SW 1271 (cell line): ENCODE results near the gene SCAMP2.
"Not testable (repeated sequence)": the region's sequence is repeated elsewhere in the genome, so short reads cannot be mapped to it uniquely, and the experiment has no call there.

Source experiments
- DNase-seq, 2 experiments: peaks; one replicate each; lab custom pipeline; 2025; lab: John Stamatoyannopoulos, UW

The SCAMP2 gene

GRCh38 chr15:74890665-74890960 is 17.4 kb upstream of the SCAMP2 start:
- no peak for DNase-seq

- DNase-seq: peak; percentile 44 to 74
Measured at GRCh38 chr15:74889883-74890664, 16.9 kb upstream of the SCAMP2 start, which contains the start of gene MPI. Gene MPI, plus strand, starts transcription at chr15:74890042. Its CDS starts 32 bp downstream, at chr15:74890074.

GRCh38 chr15:74889390-74889882 is 16.3 kb upstream of the SCAMP2 start:
- DNase-seq: no peak

GRCh38 chr15:74888716-74889115 is 15.6 kb upstream of the SCAMP2 start:
- DNase-seq: no peak

GRCh38 chr15:74887537-74888193 is 14.5 kb upstream of the SCAMP2 start:
- not testable (repeated sequence) for DNase-seq

GRCh38 chr15:74885461-74885860 is 12.3 kb upstream of the SCAMP2 start:
- DNase-seq: no peak

GRCh38 chr15:74884428-74885223 is 11.5 kb upstream of the SCAMP2 start:
- DNase-seq: no peak

- DNase-seq: no peak
Measured at GRCh38 chr15:74882528-74882927, 9.4 kb upstream of the SCAMP2 start.

- no peak for DNase-seq
Measured at GRCh38 chr15:74878273-74878672, 5.1 kb upstream of the SCAMP2 start.

GRCh38 chr15:74873756-74874424 is 725 bp upstream of the SCAMP2 start:
- DNase-seq: no peak

- DNase-seq: no peak
Measured at GRCh38 chr15:74872702-74873035, 496 bp downstream of the SCAMP2 start.

GRCh38 chr15:74870436-74871215 is 2.5 kb downstream of the SCAMP2 start:
- DNase-seq: no peak

GRCh38 chr15:74869726-74870407 is 3.3 kb downstream of the SCAMP2 start:
- no peak for DNase-seq

- DNase-seq: no peak
Measured at GRCh38 chr15:74869372-74869725, 3.8 kb downstream of the SCAMP2 start.

- DNase-seq: no peak
Measured at GRCh38 chr15:74868059-74868458, 5.1 kb downstream of the SCAMP2 start.

- no peak for DNase-seq
Measured at GRCh38 chr15:74867466-74868038, 5.6 kb downstream of the SCAMP2 start.

- no peak for DNase-seq
Measured at GRCh38 chr15:74866090-74866489, 7.1 kb downstream of the SCAMP2 start.

GRCh38 chr15:74865316-74865715 is 7.8 kb downstream of the SCAMP2 start:
- DNase-seq: no peak

- no peak for DNase-seq
Measured at GRCh38 chr15:74864296-74864695, 8.9 kb downstream of the SCAMP2 start.

- DNase-seq: peak; percentile 41 to 42
Measured at GRCh38 chr15:74863239-74864056, 9.7 kb downstream of the SCAMP2 start.
